Measurements from ENCODE around the gene ELP1.

GRCh38 chr9:108919517-108919916 lies 14.4 kb downstream of the ELP1 start:
- TF ChIP-seq ZNF362 (tag by site-specific recombination; IDR thresholded peaks at IDR 0.05) (no peak), PRDM4 (tag by site-specific recombination; IDR thresholded peaks at IDR 0.05) (no peak), KLF9 (tag by site-specific recombination; IDR thresholded peaks at IDR 0.05; ENCODE audit: low read depth) (no peak), FEZF1 (tag by site-specific recombination; IDR thresholded peaks at IDR 0.05) (no peak), TRIM28 (IDR thresholded peaks at IDR 0.05; ENCODE audit: borderline replicate concordance, low read length) (no peak), CTCF (tag by site-specific recombination; IDR thresholded peaks at IDR 0.05) (no peak), ZNF785 (tag by site-specific recombination; IDR thresholded peaks at IDR 0.05) (no peak), ZNF704 (tag by site-specific recombination; IDR thresholded peaks at IDR 0.05) (no peak), ZNF677 (tag by site-specific recombination; IDR thresholded peaks at IDR 0.05) (no peak), ZNF48 (tag by site-specific recombination; IDR thresholded peaks at IDR 0.05) (no peak)
- TF ChIP-seq, protein P1, sequence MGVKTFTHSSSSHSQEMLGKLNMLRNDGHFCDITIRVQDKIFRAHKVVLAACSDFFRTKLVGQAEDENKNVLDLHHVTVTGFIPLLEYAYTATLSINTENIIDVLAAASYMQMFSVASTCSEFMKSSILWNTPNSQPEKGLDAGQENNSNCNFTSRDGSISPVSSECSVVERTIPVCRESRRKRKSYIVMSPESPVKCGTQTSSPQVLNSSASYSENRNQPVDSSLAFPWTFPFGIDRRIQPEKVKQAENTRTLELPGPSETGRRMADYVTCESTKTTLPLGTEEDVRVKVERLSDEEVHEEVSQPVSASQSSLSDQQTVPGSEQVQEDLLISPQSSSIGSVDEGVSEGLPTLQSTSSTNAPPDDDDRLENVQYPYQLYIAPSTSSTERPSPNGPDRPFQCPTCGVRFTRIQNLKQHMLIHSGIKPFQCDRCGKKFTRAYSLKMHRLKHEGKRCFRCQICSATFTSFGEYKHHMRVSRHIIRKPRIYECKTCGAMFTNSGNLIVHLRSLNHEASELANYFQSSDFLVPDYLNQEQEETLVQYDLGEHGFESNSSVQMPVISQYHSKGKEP (tag by site-specific recombination; IDR thresholded peaks at IDR 0.05), result no peak
- TF ChIP-seq, protein P2, sequence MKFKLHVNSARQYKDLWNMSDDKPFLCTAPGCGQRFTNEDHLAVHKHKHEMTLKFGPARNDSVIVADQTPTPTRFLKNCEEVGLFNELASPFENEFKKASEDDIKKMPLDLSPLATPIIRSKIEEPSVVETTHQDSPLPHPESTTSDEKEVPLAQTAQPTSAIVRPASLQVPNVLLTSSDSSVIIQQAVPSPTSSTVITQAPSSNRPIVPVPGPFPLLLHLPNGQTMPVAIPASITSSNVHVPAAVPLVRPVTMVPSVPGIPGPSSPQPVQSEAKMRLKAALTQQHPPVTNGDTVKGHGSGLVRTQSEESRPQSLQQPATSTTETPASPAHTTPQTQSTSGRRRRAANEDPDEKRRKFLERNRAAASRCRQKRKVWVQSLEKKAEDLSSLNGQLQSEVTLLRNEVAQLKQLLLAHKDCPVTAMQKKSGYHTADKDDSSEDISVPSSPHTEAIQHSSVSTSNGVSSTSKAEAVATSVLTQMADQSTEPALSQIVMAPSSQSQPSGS (tag by site-specific recombination; IDR thresholded peaks at IDR 0.05; ENCODE audit: low read depth), result no peak

Measured in HEK293 (cell line).